SU-DHL-6 (cell line): ENCODE results near the gene DDIAS.
"Not testable (repeated sequence)": the region's sequence is repeated elsewhere in the genome, so short reads cannot be mapped to it uniquely, and the experiment has no call there.

Experiments used
- H2AFZ ChIP-seq: fragments of 200-600 bp; sonication (generic); 2 replicates; pipeline ENCODE4 v1.6.1; 2014; ENCODE audit warnings: low read depth, mild to moderate bottlenecking, moderate library complexity, mixed read lengths, antibody characterized with exemption, low read length; ENCODE audit not compliant: severe bottlenecking
- H3F3A ChIP-seq: fragments of 200-600 bp; shearing (Covaris generic); 2 replicates; pipeline ENCODE4 v1.6.0; 2016; ENCODE audit warnings: antibody characterized with exemption, mild to moderate bottlenecking; ENCODE audit not compliant: insufficient read depth
- H3K27ac ChIP-seq: fragments of 200-600 bp; sonication (generic); 2 replicates; pipeline ENCODE4 v1.5.1; 2016; ENCODE audit warnings: low read depth, mild to moderate bottlenecking, low read length, moderate library complexity, mixed read lengths
- H3K27me3 ChIP-seq: fragments of 200-600 bp; sonication (generic), shearing (Covaris generic); 2 replicates; pipeline ENCODE4 v1.6.0; 2014; ENCODE audit warnings: mild to moderate bottlenecking, low read length
- H3K36me3 ChIP-seq: fragments of 200-600 bp; sonication (generic); 2 replicates; pipeline ENCODE4 v1.6.1; 2014; ENCODE audit warnings: mild to moderate bottlenecking, low read length, mixed read lengths
- H3K4me2 ChIP-seq: fragments of 300-600, 200-600 bp; shearing (Covaris generic), sonication (generic); 2 replicates; pipeline ENCODE4 v1.6.0; 2014; ENCODE audit warnings: low read length, low read depth, mild to moderate bottlenecking; ENCODE audit not compliant: poor library complexity, severe bottlenecking
- H3K4me3 ChIP-seq: fragments of 200-600 bp; sonication (generic); 2 replicates; pipeline ENCODE4 v1.5.1; 2014; ENCODE audit warnings: antibody characterized with exemption, low read length, mild to moderate bottlenecking, mixed read lengths; ENCODE audit not compliant: insufficient read depth, poor library complexity, severe bottlenecking
- H3K79me2 ChIP-seq: fragments of 200-600 bp; sonication (generic); 2 replicates; pipeline ENCODE4 v1.6.1; 2014; ENCODE audit warnings: mild to moderate bottlenecking, low read length, moderate library complexity; ENCODE audit not compliant: insufficient read depth
- H3K9ac ChIP-seq: fragments of 200-600 bp; sonication (generic); 2 replicates; pipeline ENCODE4 v1.7.0; 2014; ENCODE audit warnings: mild to moderate bottlenecking, low read length
- H3K9me2 ChIP-seq: fragments of 200-600 bp; sonication (generic); replicated peaks from 2 replicates; pipeline ENCODE4 v1.6.1; 2014; ENCODE audit warnings: low read length; ENCODE audit not compliant: insufficient read depth
- H3K9me3 ChIP-seq: fragments of 200-600 bp; sonication (generic); 2 replicates; pipeline ENCODE4 v1.6.1; 2014; ENCODE audit warnings: low read length, mixed read lengths; ENCODE audit not compliant: insufficient read depth
- H4K20me1 ChIP-seq: fragments of 200-600 bp; sonication (generic); 2 replicates; pipeline ENCODE4 v1.6.1; 2014; ENCODE audit warnings: low read depth, mild to moderate bottlenecking, antibody characterized with exemption, low read length, moderate library complexity, mixed read lengths
- EZH2phosphoT487 ChIP-seq: fragments of 200-600 bp; sonication (generic), shearing (Covaris generic); conservative IDR thresholded peaks from 2 replicates; pipeline ENCODE4 v1.6.1; 2018; ENCODE audit warnings: mild to moderate bottlenecking, antibody characterized with exemption, low read length, moderate library complexity, mixed read lengths
- TF ChIP-seq, protein P1 (sequence below): fragments of 200-600 bp; sonication (generic); IDR thresholded peaks from one replicate; pipeline ENCODE4 v1.5.1; 2017; ENCODE audit warnings: antibody characterized with exemption, mild to moderate bottlenecking, low read length, moderate library complexity; ENCODE audit not compliant: insufficient read depth, poor library complexity, severe bottlenecking

The DDIAS gene

DNA sequence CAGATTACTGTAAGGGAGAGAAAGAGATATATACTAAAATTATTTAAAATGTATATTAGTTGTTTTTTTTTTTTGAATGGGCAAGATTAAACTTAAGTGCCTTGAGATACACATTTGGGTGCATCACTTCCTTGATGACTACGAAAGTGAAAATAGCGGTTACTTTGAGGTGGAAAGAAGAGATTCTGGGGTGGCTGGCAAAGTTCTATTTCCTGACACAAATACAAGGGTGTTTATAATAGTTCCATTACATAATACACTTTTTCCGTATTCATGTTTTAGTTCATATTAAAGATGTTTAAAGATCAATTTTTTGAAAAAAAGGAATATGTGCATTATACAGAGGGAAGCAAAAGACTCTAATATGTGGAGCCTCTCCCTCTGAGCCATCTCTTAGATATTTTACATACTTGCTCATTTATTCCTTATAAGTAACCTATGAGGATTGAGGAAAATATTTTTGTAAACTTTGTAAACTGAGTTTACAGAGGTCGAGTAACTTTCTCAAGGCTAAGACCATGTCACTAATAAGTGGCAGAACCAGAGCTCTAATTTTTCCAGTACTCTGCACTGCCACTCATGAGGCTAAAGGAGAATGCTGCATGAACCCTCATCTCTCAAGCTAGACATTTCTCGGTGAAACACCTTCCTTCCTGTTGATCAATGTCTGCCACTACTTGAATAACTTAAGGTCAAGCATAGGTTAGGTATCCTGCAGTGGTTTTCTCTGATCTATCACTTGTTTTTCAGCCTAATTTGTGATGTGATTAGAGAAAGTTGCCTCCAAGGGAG is 58.6 kb downstream of the DDIAS start:
- Histone ChIP-seq H3K9me3 (no peaks in the 10 kb centered on the region), H3K27me3 (no peaks in the 10 kb centered on the region), H2AFZ (peak overlapping the region; percentile 62), H3K27ac (peak overlapping the region; percentile 64), H3K9ac (peak overlapping the region; percentile 21; the same call in 1 of the 2 replicates), H3K4me2 (peak overlapping the region; percentile 87), H3K79me2 (no peaks in the 10 kb centered on the region), H3F3A (peaks cover 16% of the 10 kb centered on the region; the same call in 1 of the 2 replicates), H3K4me3 (peak overlapping the region; percentile 31), H3K9me2 (no peaks in the 10 kb centered on the region), H4K20me1 (no peaks in the 10 kb centered on the region), H3K36me3 (no peaks in the 10 kb centered on the region)
- TF ChIP-seq, protein P1, sequence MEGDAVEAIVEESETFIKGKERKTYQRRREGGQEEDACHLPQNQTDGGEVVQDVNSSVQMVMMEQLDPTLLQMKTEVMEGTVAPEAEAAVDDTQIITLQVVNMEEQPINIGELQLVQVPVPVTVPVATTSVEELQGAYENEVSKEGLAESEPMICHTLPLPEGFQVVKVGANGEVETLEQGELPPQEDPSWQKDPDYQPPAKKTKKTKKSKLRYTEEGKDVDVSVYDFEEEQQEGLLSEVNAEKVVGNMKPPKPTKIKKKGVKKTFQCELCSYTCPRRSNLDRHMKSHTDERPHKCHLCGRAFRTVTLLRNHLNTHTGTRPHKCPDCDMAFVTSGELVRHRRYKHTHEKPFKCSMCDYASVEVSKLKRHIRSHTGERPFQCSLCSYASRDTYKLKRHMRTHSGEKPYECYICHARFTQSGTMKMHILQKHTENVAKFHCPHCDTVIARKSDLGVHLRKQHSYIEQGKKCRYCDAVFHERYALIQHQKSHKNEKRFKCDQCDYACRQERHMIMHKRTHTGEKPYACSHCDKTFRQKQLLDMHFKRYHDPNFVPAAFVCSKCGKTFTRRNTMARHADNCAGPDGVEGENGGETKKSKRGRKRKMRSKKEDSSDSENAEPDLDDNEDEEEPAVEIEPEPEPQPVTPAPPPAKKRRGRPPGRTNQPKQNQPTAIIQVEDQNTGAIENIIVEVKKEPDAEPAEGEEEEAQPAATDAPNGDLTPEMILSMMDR, result no peak
- no peak for TF ChIP-seq EZH2phosphoT487

- no peak for TF ChIP-seq EZH2phosphoT487
- TF ChIP-seq, protein P1, result no peak
- Histone ChIP-seq H3K27me3 (no peaks in the 10 kb centered on the region), H3K79me2 (no peaks in the 10 kb centered on the region), H3K9ac (peak overlapping the region; percentile 21; the same call in 1 of the 2 replicates), H3K9me2 (no peaks in the 10 kb centered on the region), H3K36me3 (no peaks in the 10 kb centered on the region), H3F3A (peaks cover 16% of the 10 kb centered on the region; the same call in 1 of the 2 replicates), H4K20me1 (no peaks in the 10 kb centered on the region), H2AFZ (peak overlapping the region; percentile 62), H3K4me2 (peak overlapping the region; percentile 87), H3K4me3 (no peak overlapping the region), H3K9me3 (no peaks in the 10 kb centered on the region), H3K27ac (peak overlapping the region; percentile 64)
Observed at GRCh38 chr11:82960779-82961143, 59.2 kb downstream of the DDIAS start.

- not testable (repeated sequence) for H3K9ac ChIP-seq, H3K9me3 ChIP-seq, H3K79me2 ChIP-seq, H2AFZ ChIP-seq, H3K27ac ChIP-seq, H3K4me2 ChIP-seq, H3K4me3 ChIP-seq, H3K27me3 ChIP-seq, H3K9me2 ChIP-seq, H3K36me3 ChIP-seq, H4K20me1 ChIP-seq
- H3F3A ChIP-seq, result peaks cover 16% of the 10 kb centered on the region; the same call in 1 of the 2 replicates
Observed at GRCh38 chr11:82962021-82962420, 60.5 kb downstream of the DDIAS start.

DNA sequence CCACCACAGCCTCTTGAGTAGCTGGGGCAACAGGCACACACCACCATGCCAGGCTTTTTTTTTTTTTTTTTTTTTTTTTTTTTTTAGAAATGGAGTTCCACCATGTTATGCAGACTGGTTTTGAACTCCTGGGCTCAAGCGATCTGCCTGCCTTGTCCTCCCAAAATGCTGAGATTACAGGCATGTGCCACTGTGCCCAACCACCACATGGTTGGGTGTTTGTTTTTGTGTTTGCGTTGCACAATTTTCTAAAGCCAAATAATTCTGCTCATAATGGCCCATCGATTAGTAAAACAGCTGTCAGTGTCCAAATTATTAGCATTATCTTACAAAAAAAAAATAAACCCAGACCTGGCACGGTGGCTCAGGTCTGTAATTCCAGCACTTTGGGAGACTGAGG is 65.8 kb downstream of the DDIAS start:
- H3F3A ChIP-seq, result no peaks in the 10 kb centered on the region; the same call in 1 of the 2 replicates
- no peak overlapping the region for H3K9ac ChIP-seq
- H3K79me2 ChIP-seq, result no peaks in the 10 kb centered on the region
- no peaks in the 10 kb centered on the region for H3K9me2 ChIP-seq
- H3K36me3 ChIP-seq, result no peaks in the 10 kb centered on the region
- H4K20me1 ChIP-seq, result no peaks in the 10 kb centered on the region
- no peak for TF ChIP-seq EZH2phosphoT487
- TF ChIP-seq, protein P1, result no peak
- no peaks in the 10 kb centered on the region for H3K27me3 ChIP-seq
- no peak overlapping the region for H3K27ac ChIP-seq
- H3K4me2 ChIP-seq, result no peak overlapping the region
- no peak overlapping the region for H2AFZ ChIP-seq
- no peak overlapping the region for H3K4me3 ChIP-seq
- H3K9me3 ChIP-seq, result no peaks in the 10 kb centered on the region
